ENCODE measurements around the gene PHC2.

Gene PHC2

GRCh38 chr1:33392206-33392605, 38.7 kb downstream of the PHC2 start:
- no peak for DNase-seq (ENCODE audit: low read depth in 1 of 2, low spot score in 1 of 2)

- no peak for DNase-seq (ENCODE audit: low read depth in 1 of 2, low spot score in 1 of 2)
These were observed 39.4 kb downstream of the PHC2 start for GRCh38 chr1:33391343-33392078.

- no peak for DNase-seq (ENCODE audit: low read depth in 1 of 2, low spot score in 1 of 2)
These were observed 40.4 kb downstream of the PHC2 start for GRCh38 chr1:33390542-33390941.

GRCh38 chr1:33388805-33389771, 41.8 kb downstream of the PHC2 start:
- DNase-seq (ENCODE audit: low read depth in 1 of 2, low spot score in 1 of 2), result no peak

- no peak for DNase-seq (ENCODE audit: low read depth in 1 of 2, low spot score in 1 of 2)
These were observed 43.3 kb downstream of the PHC2 start for GRCh38 chr1:33387625-33388024.

GRCh38 chr1:33385251-33385650, 45.6 kb downstream of the PHC2 start:
- DNase-seq (ENCODE audit: low read depth in 1 of 2, low spot score in 1 of 2), result no peak

GRCh38 chr1:33384040-33384812, 46.7 kb downstream of the PHC2 start:
- DNase-seq (ENCODE audit: low read depth in 1 of 2, low spot score in 1 of 2), result no peak

- DNase-seq (ENCODE audit: low read depth in 1 of 2, low spot score in 1 of 2), result no peak
These were observed 47.4 kb downstream of the PHC2 start for GRCh38 chr1:33383489-33383888.

- DNase-seq (ENCODE audit: low read depth in 1 of 2, low spot score in 1 of 2), result no peak
These were observed 48.1 kb downstream of the PHC2 start for GRCh38 chr1:33382661-33383415.

GRCh38 chr1:33381977-33382376, 48.9 kb downstream of the PHC2 start:
- no peak for DNase-seq (ENCODE audit: low read depth in 1 of 2, low spot score in 1 of 2)

GRCh38 chr1:33380811-33381210, 50.1 kb downstream of the PHC2 start:
- no peak for DNase-seq (ENCODE audit: low read depth in 1 of 2, low spot score in 1 of 2)

- no peak for DNase-seq (ENCODE audit: low read depth in 1 of 2, low spot score in 1 of 2)
These were observed 51.1 kb downstream of the PHC2 start for GRCh38 chr1:33379631-33380354.

- no peak for DNase-seq (ENCODE audit: low read depth in 1 of 2, low spot score in 1 of 2)
These were observed 51.9 kb downstream of the PHC2 start for GRCh38 chr1:33378976-33379375.

- no peak for DNase-seq (ENCODE audit: low read depth in 1 of 2, low spot score in 1 of 2)
These were observed 52.4 kb downstream of the PHC2 start for GRCh38 chr1:33378524-33378923.

GRCh38 chr1:33377756-33378155, 53.1 kb downstream of the PHC2 start:
- no peak for DNase-seq (ENCODE audit: low read depth in 1 of 2, low spot score in 1 of 2)

GRCh38 chr1:33377013-33377412, 53.9 kb downstream of the PHC2 start:
- DNase-seq (ENCODE audit: low read depth in 1 of 2, low spot score in 1 of 2), result no peak

- DNase-seq (ENCODE audit: low read depth in 1 of 2, low spot score in 1 of 2), result no peak
These were observed 55.6 kb downstream of the PHC2 start for GRCh38 chr1:33375316-33375715.

- no peak for DNase-seq (ENCODE audit: low read depth in 1 of 2, low spot score in 1 of 2)
These were observed 56.4 kb downstream of the PHC2 start for GRCh38 chr1:33374336-33375105.

- DNase-seq (ENCODE audit: low read depth in 1 of 2, low spot score in 1 of 2), result no peak
These were observed 57.3 kb downstream of the PHC2 start for GRCh38 chr1:33373606-33374005.
